ENCODE results near the gene SPN. TPM values are rescaled to one million over a fixed set of nuclear protein-coding genes. Genes with fewer than 3 reads are reported as not detected.
A peak's percentile ranks its signal among the peaks of the same experiment; 100 is the strongest.

The SPN gene
- total and polyA plus RNA-seq, 4 donors = 0.79 to 3.3 (median 0.92) TPM

DNA sequence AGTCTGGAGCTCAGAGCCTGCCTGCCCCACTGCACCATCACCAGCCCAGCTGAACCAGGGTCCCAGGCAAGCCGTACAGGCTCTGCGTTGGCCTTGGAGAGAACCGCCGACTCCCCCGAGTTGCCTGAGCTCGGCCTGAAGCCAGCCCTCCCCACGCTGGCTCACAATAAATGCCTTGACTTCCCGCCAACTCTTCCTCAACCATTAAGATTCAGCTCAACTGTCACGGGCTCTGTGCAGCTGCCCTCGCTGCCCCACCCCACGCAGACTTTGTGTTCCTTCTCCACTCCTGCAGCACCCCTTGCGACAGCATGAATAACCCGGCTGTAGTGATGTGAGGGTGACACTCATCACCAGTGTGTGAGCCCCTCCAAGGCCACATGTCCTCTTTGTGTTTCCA, 11.1 kb downstream of the SPN start:
- Histone ChIP-seq H3K36me3 (ENCODE audit: control insufficient read depth, insufficient read depth, low read length) (no peaks in the 10 kb centered on the region), H3K27ac (ENCODE audit: low read depth, low read length) (peak overlapping the region; percentile 67), H3K27me3 (ENCODE audit: control insufficient read depth, insufficient read depth, low read length) (no peaks in the 10 kb centered on the region), H3K4me3 (ENCODE audit: low read depth, low read length) (no peak overlapping the region), H3K9me3 (ENCODE audit: control insufficient read depth, insufficient read depth, low read length) (no peaks in the 10 kb centered on the region), H3K4me1 (ENCODE audit: control insufficient read depth, insufficient read depth, low read length) (peaks cover 17% of the 10 kb centered on the region)
- 24% methylated on average over 8 of the region's 13 CpGs for WGBS (ENCODE audit: insufficient coverage)
- DNase-seq (ENCODE audit: low read depth in 4 of 6, low spot score in 6 of 6) = peak; percentile 75 to 95 (median 78)

GRCh38 chr16:29675811-29676643, 13.0 kb downstream of the SPN start:
- Histone ChIP-seq H3K27ac (ENCODE audit: low read depth, low read length) (no peak overlapping the region), H3K4me3 (ENCODE audit: low read depth, low read length) (no peak overlapping the region), H3K4me1 (ENCODE audit: control insufficient read depth, insufficient read depth, low read length) (peaks cover 32% of the 10 kb centered on the region), H3K36me3 (ENCODE audit: control insufficient read depth, insufficient read depth, low read length) (no peaks in the 10 kb centered on the region), H3K9me3 (ENCODE audit: control insufficient read depth, insufficient read depth, low read length) (no peaks in the 10 kb centered on the region), H3K27me3 (ENCODE audit: control insufficient read depth, insufficient read depth, low read length) (no peaks in the 10 kb centered on the region)
- peak in 3 of 6 donors; percentile 33 to 82 (median 50) for DNase-seq (ENCODE audit: low read depth in 4 of 6, low spot score in 6 of 6)
- WGBS (ENCODE audit: insufficient coverage) = 67% methylated on average over 1 of the region's 3 CpGs

- Histone ChIP-seq H3K36me3 (ENCODE audit: control insufficient read depth, insufficient read depth, low read length) (no peaks in the 10 kb centered on the region), H3K4me1 (ENCODE audit: control insufficient read depth, insufficient read depth, low read length) (peaks cover 32% of the 10 kb centered on the region), H3K4me3 (ENCODE audit: low read depth, low read length) (no peak overlapping the region), H3K9me3 (ENCODE audit: control insufficient read depth, insufficient read depth, low read length) (no peaks in the 10 kb centered on the region), H3K27me3 (ENCODE audit: control insufficient read depth, insufficient read depth, low read length) (no peaks in the 10 kb centered on the region), H3K27ac (ENCODE audit: low read depth, low read length) (no peak overlapping the region)
- no peak for DNase-seq (ENCODE audit: low read depth in 4 of 6, low spot score in 6 of 6)
- 91% methylated on average over 17 of the region's 23 CpGs for WGBS (ENCODE audit: insufficient coverage)
Observed at GRCh38 chr16:29676989-29677785, 14.1 kb downstream of the SPN start.

DNA sequence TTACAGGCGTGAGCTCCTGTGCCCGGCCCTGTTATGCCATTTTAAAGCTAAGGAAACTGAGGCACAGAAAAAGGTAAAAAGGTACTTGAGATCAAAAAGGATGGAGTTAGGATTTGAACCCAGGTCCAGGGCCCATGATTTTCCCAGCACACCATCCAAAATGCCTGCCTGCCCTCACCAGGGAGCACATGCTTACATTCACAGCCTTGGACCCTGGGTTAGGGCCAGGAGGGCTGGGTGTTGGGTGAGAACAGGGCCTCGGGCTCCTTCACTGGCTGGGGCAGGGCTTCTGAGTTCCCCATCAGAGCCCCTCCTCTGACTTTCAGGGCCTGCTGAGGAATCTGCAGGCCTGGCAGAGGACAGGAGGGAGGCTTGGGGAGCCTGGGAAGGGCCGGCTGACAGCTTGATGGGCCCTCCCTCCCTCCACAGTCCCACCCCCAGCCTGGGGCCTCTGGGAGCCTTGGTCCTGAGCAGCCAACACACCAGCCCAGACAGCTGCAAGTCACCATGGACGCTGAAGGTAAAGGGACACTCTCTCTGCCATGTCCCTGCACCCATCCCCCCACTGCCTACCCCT, 15.7 kb downstream of the SPN start, which contains the start of gene QPRT:
QPRT (plus strand) TSS at position 490 of the 577 bp plus-strand sequence; CDS start at position 508, 18 bp downstream.
- 56% methylated on average over 4 of the region's 5 CpGs for WGBS (ENCODE audit: insufficient coverage)
- Histone ChIP-seq H3K4me3 (ENCODE audit: low read depth, low read length) (peak within 1 kb of the TSS; percentile 59), H3K27me3 (ENCODE audit: control insufficient read depth, insufficient read depth, low read length) (no peaks in the 10 kb centered on the region), H3K4me1 (ENCODE audit: control insufficient read depth, insufficient read depth, low read length) (peaks cover 35% of the 10 kb centered on the region), H3K27ac (ENCODE audit: low read depth, low read length) (peak within 1 kb of the TSS; percentile 96), H3K9me3 (ENCODE audit: control insufficient read depth, insufficient read depth, low read length) (no peaks in the 10 kb centered on the region), H3K36me3 (ENCODE audit: control insufficient read depth, insufficient read depth, low read length) (no peaks in the 10 kb centered on the region)
- peak in 3 of 6 donors; percentile 35 to 67 (median 67) for DNase-seq (ENCODE audit: low read depth in 4 of 6, low spot score in 6 of 6)

DNA sequence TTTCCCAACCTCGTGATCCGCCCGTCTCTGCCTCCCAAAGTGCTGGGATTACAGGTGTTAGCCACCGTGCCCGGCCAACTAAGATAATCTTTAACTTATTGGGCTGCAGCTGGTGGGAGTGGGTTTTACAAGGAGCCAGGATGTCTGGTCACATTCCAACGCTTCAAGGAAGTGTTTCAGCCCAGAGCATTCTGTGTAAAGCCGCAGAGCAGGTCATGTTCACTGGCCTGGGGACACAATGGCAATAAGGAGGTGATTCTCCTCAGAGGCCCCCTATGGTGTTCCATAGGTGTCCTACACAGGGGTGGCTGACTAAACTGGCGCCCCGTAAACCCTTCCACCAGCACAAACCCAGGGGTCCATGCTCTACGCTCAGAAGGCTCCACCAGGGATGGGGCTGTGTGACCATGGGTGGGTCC, 17.1 kb downstream of the SPN start:
- 71% methylated on average over 7 of the region's 10 CpGs for WGBS (ENCODE audit: insufficient coverage)
- Histone ChIP-seq H3K27me3 (ENCODE audit: control insufficient read depth, insufficient read depth, low read length) (no peaks in the 10 kb centered on the region), H3K9me3 (ENCODE audit: control insufficient read depth, insufficient read depth, low read length) (no peaks in the 10 kb centered on the region), H3K27ac (ENCODE audit: low read depth, low read length) (no peak overlapping the region), H3K4me1 (ENCODE audit: control insufficient read depth, insufficient read depth, low read length) (peaks cover 29% of the 10 kb centered on the region), H3K4me3 (ENCODE audit: low read depth, low read length) (no peak overlapping the region), H3K36me3 (ENCODE audit: control insufficient read depth, insufficient read depth, low read length) (peaks cover 7% of the 10 kb centered on the region)
- DNase-seq (ENCODE audit: low read depth in 4 of 6, low spot score in 6 of 6) = no peak

GRCh38 chr16:29683543-29684090, 20.6 kb downstream of the SPN start:
- no peaks in the 10 kb centered on the region for H3K27me3 ChIP-seq (ENCODE audit: control insufficient read depth, insufficient read depth, low read length)
- 76% methylated on average over 9 of the region's 9 CpGs for WGBS (ENCODE audit: insufficient coverage)

GRCh38 chr16:29684679-29685078, 21.6 kb downstream of the SPN start:
- DNase-seq (ENCODE audit: low read depth in 4 of 6, low spot score in 6 of 6) = no peak
- Histone ChIP-seq H3K9me3 (ENCODE audit: control insufficient read depth, insufficient read depth, low read length) (no peaks in the 10 kb centered on the region), H3K4me3 (ENCODE audit: low read depth, low read length) (no peak overlapping the region), H3K27ac (ENCODE audit: low read depth, low read length) (no peak overlapping the region), H3K27me3 (ENCODE audit: control insufficient read depth, insufficient read depth, low read length) (no peaks in the 10 kb centered on the region), H3K36me3 (ENCODE audit: control insufficient read depth, insufficient read depth, low read length) (peaks cover 7% of the 10 kb centered on the region), H3K4me1 (ENCODE audit: control insufficient read depth, insufficient read depth, low read length) (peaks cover 20% of the 10 kb centered on the region)
- 80% methylated on average over 10 of the region's 10 CpGs for WGBS (ENCODE audit: insufficient coverage)

More at GRCh38 chr16:29683543-29684090, 20.6 kb downstream of the SPN start:
- peaks cover 7% of the 10 kb centered on the region for H3K36me3 ChIP-seq (ENCODE audit: control insufficient read depth, insufficient read depth, low read length)
- DNase-seq (ENCODE audit: low read depth in 4 of 6, low spot score in 6 of 6) = peak in 1 of 6 donors; percentile 28
- H3K27ac ChIP-seq (ENCODE audit: low read depth, low read length) = no peak overlapping the region
- peaks cover 31% of the 10 kb centered on the region for H3K4me1 ChIP-seq (ENCODE audit: control insufficient read depth, insufficient read depth, low read length)
- H3K4me3 ChIP-seq (ENCODE audit: low read depth, low read length) = no peak overlapping the region
- H3K9me3 ChIP-seq (ENCODE audit: control insufficient read depth, insufficient read depth, low read length) = no peaks in the 10 kb centered on the region

DNA sequence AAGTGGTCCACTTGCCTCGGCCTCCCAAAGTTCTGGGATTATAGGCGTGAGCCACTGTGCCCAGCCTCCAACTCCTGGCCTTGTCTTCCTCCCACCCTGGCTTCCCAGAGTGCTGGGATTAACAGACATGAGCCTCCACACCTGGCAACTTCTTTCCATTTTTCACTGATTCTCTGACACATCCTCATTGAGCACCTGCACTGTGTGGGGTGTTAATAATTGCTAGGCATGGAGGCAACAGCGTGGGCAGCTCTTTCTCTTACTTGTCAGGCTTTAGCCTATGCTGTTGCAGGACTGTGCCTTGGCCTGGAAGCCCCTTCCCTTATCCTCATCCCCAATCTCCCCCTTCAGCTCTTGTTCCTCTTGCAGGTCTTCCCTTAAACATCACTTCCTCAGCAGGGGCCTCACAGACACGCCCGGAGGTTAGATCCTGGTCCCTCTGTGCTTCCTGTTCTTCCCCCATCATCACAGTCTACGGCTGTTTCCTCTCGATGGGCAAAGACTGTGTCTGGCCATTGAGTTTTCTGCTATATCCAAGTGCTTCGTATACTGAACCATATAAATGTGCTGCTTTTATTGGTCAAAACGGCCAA, 23.8 kb downstream of the SPN start:
- WGBS (ENCODE audit: insufficient coverage) = 80% methylated on average over 7 of the region's 9 CpGs
- Histone ChIP-seq H3K27me3 (ENCODE audit: control insufficient read depth, insufficient read depth, low read length) (no peaks in the 10 kb centered on the region), H3K9me3 (ENCODE audit: control insufficient read depth, insufficient read depth, low read length) (no peaks in the 10 kb centered on the region), H3K27ac (ENCODE audit: low read depth, low read length) (no peak overlapping the region), H3K4me1 (ENCODE audit: control insufficient read depth, insufficient read depth, low read length) (peaks cover 10% of the 10 kb centered on the region), H3K36me3 (ENCODE audit: control insufficient read depth, insufficient read depth, low read length) (peaks cover 7% of the 10 kb centered on the region), H3K4me3 (ENCODE audit: low read depth, low read length) (no peak overlapping the region)
- DNase-seq (ENCODE audit: low read depth in 4 of 6, low spot score in 6 of 6) = no peak

DNA sequence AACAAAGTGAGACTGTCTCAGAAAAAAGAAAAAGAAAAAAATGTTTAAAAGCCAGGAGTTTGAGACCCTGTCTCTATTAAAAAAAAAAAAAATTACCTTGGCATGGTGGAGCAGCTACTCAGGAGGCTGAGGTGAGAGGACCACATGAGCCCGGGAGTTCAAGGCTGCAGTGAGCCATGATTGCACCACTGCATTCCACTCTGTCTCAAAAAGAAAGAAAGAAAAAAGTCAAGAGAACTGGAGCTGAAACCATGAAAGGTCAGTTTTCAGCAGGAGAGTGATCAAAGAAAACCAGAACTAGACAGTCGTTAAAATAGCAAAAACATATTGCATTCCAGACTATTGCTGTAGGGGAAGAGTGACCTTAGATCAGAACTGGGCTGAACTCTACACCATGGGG, 24.7 kb downstream of the SPN start:
- no peaks in the 10 kb centered on the region for H3K9me3 ChIP-seq (ENCODE audit: control insufficient read depth, insufficient read depth, low read length)
- H3K4me3 ChIP-seq (ENCODE audit: low read depth, low read length) = no peak overlapping the region
- no CpG with 5 or more reads among the region's 2 CpGs for WGBS (ENCODE audit: insufficient coverage)
- peaks cover 10% of the 10 kb centered on the region for H3K4me1 ChIP-seq (ENCODE audit: control insufficient read depth, insufficient read depth, low read length)
- no peaks in the 10 kb centered on the region for H3K27me3 ChIP-seq (ENCODE audit: control insufficient read depth, insufficient read depth, low read length)
- peaks cover 7% of the 10 kb centered on the region for H3K36me3 ChIP-seq (ENCODE audit: control insufficient read depth, insufficient read depth, low read length)
- no peak for DNase-seq (ENCODE audit: low read depth in 4 of 6, low spot score in 6 of 6)
- H3K27ac ChIP-seq (ENCODE audit: low read depth, low read length) = no peak overlapping the region

Measured in spinal cord (tissue), 10 donors.